HG03520 (cell line): Measurements from ENCODE around the gene ATP10D.

Experiments used
- ATAC-seq: cut with Tn5 transposase; IDR thresholded peaks from one replicate; pipeline ENCODE4 v1.9.1; 2021; ENCODE audit warnings: mild to moderate bottlenecking, moderate library complexity; ENCODE audit not compliant: unreplicated experiment

The ATP10D gene

DNA sequence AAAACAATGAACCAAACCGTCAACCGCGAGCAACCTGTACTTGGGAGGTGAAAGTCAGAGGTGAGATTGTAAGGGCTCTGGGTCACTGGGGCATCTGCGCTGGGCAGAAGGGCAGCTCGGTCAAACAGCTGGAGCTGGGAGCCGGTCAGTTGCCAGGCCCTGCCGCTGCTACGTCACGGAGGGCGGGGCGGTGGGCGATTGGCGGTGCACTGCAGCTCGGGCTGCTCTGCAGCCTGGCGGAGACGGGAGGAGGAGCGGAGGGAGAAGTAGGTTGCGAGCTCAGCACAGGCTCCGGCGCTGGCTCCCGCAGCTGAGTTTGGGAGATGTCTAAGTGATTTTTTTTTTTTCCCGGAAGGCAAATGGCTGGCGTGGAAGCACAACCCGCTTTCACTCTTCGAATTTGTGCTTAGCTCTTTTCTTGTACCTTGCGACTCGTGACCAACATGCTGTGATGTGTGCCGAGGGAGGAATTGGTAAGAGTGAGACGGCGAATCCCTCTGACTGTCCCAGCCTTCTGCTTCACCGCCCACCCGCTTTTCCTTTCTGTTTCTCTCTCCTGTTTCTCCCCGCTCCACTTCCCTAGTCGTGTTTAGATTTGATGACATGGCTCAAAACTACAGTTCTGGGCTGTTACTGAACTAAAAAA is at the start of gene ATP10D:
Gene ATP10D (plus strand): TSS at position 229 of the 646 bp plus-strand sequence. CDS start 27,266 bp downstream, outside the sequence.
- ATAC-seq, result peak; percentile 97

DNA sequence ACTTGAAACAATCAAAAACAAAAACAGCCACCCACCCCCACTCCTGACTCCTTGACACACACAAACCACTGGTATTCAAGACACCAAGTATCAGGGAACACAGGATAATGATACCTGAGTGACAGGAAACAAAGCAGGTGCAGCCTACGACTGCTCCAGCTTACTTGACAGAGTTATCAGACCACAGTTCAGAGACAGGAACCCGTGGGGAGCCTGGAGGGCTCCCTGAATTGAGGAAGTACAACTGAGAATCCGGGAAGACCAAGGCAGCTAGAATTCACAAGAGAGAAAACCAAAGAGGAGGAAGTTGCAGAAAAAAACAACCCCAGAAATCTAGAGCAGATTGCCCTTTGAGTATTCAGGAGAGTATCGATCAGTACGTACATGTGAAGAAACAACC is 42.1 kb upstream of the ATP10D start:
- peak; percentile 55 for ATAC-seq

DNA sequence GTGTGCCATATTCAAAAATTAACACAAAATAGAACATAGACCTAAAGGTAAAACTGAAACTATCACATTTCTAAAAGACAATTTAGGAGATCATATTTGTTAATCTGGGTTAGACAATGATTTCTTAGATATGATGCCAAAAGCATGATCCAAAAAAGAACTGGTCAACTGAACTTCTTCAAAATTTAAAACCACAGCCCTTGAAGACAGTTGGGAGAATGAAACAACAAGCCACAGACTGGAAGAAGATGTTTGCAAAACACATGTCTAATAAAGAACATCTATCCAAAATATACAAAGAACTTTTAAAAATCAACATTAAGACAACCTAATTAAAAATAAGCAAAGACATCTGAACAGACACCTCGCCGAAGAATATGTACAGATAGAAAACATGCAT is 41.0 kb upstream of the ATP10D start:
- no peak for ATAC-seq

DNA sequence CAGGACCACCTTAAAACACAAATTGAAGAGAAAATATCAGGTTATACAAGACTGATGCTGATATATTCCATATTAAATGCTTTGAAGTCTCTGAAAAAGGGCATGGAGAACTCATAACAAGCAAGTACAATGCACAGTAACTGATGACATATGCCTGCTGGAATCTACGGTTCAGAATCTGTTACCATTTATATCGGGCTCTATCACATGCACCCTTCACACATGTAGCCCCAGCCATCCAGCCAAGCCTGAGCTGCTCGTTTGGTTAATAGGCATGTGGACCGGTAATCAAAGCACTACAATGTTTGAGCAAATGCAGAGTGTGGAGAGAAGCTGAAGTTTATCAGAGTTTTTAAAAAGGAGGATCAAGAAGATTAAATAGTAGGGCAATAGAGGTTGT is 33.4 kb upstream of the ATP10D start:
- ATAC-seq, result no peak

DNA sequence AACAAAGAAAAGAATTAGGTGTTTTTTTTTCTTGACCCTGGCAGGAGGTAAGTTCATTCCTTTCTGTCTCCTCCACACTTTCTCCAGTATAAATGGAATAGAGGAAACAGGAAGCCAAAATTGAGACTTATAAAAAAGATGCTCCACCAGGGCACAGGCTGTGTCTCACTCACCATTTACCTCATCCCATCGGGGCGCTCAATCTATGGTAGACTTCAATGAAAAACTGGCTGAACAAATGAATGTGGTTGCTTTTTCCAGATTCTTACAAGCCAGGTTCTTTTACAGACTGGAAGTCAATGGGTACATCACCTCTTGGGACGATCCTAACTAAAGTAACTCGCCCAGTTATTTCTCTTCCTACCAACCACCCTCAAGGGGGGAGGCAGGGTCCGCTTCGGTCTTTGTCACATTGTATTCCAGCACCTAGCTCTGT is 22.3 kb upstream of the ATP10D start:
- ATAC-seq, result peak; percentile 16

DNA sequence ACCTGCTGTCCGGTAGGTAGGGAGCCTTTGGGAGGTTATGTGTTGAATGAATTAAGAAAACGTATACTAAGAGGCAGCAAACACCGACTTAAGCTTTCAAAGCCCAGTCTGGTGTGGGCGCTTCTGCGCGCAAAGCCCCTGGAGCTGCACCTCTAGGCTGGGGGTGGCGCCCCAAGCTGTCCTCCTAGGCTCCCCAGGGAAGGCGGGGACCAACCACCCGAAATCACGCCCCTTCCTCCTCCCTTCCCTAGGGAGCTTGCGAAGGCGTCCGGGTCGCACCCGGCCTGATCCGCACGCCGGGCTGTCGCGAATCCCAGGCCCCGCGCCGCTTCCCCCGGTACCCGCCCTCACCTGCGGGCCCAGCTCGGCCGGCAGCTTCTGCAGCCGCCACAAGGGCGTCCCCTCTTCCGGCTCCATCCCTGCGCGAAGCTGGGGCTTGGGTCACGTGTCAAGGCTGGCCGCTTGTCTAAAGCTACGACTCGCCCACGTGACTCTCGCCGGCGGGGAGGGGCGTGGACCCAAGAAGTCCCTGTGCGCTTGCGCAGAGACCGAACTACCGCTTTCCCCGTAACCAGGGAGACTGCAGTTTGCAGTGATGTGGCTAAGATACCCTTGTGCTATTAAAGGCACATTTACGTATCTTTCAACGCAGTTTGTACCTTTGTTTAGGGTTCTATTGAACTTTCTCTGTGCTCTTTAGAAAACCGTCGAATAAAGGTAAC is 21.7 kb upstream of the ATP10D start, which contains the start of gene COMMD8:
Gene COMMD8 (minus strand): TSS at position 468 of the 722 bp plus-strand sequence. CDS start 51 bp downstream, at position 417.
- peak; percentile 93 for ATAC-seq

DNA sequence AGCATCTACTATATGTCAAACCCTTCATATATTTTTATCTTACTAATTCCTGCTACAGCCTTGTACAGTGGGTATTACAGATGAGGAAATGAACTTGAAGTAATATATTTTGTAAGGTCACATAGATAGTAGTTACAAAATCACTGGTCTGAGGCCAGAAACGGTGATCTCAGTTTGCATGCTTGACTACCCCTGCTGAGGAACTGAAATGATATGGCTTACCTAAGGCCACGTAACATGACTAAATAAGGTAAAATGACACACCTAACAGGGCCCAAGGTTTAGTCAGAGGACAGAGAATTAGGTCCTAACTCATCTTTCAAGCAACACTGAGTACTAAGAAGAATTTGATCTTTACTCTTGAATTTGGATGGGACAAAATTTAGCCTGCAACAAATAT is 20.1 kb upstream of the ATP10D start:
- ATAC-seq, result peak; percentile 23

DNA sequence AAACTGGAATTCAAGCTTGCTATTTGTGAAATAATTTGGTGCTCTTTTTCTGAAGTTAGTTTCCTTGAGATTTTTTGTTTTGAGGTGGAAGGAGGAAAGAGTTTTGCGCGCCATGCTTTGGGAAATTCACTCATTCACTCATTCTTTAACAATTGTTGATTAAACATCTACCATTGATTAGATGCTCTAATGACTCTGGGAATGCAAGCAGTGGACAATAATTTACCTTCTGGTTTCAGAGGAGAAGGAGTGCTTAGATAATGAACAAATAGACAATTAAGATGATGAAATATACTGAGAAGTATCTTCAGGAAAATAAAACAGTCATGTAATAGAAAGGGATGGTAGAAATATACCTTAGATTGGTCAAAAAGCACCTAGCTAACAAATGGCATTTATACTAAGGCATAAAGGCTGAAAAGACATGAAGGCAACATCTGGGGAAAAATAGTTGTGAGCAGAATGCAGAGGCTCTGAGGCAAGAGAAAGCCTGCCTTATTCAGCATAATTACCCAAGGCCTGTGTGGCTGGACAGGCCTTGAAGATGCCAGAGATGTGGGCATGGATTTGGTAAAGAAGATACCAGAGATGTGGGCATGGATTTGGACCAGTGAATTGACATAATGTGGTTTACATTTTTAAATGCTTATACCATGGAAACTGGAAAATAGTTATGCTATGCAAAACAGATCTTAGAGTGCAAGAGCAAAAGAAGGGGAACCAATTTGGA is 18.9 kb upstream of the ATP10D start:
- no peak for ATAC-seq

DNA sequence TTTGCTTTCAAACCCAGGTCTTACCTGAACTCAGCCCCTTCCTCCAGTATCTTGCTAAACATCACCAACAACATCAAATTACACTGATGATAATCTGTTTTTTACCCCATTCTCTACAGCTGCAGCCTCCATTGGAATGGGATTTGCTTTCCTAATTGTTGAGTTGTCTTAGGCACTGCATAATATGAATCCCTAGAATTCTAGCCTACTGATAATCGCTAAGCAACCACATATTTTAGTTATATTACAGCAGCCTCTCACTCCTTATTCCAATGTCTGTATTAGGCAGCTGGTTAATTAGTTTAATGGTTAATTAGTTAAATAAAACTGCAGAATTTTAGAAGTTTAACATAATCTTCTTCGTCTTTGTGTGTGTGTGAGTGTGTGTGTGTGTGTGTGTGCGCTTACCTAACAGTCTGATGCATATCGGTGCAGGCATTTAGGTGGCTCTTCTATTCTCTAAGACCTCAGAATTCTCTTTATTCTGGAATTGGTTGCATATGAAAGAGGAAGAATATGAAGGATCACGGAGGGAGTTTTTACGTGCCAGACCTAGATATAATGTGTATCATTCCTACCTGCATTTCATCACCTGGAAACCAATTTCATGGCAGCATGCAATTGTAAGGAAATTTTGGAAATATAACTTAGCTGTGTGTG is 16.2 kb upstream of the ATP10D start:
- ATAC-seq, result no peak

DNA sequence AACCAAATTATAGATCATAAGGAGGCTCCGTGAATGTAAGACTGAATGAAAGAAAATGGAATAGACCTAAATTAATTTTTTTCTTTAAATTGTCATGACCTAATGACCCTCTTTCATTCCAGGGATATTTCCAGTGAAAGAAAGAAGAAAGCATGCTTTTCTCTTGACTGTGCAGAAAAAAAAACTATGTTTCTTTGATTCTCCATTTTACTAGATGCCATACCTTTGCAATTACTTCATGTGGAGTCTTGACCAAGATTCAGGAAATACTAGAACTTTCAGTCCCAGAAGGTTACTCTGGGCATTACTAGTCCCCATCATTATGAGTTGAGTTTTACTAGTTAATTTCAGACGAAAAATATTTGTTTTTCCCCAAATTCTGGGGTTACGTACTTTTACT is 15.1 kb upstream of the ATP10D start:
- no peak for ATAC-seq

DNA sequence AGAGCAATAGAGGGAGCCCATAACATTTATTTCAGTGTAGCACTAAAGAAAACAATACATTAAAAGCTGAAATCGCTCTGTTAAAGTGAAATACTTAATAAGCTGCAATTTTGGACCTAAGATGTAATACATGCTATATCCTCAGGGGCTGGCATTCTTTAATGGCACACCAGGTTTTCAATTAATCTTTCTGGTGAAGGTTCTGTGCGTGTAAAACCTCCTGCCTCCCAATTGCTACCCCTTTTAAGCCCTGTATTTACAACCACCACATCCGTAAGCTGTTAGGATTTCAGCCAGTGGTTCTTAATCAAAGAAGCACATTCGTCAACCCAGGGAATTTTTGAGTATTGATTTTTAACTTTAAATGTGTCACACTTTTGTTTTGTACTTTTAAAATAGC is 14.0 kb upstream of the ATP10D start:
- ATAC-seq, result no peak

DNA sequence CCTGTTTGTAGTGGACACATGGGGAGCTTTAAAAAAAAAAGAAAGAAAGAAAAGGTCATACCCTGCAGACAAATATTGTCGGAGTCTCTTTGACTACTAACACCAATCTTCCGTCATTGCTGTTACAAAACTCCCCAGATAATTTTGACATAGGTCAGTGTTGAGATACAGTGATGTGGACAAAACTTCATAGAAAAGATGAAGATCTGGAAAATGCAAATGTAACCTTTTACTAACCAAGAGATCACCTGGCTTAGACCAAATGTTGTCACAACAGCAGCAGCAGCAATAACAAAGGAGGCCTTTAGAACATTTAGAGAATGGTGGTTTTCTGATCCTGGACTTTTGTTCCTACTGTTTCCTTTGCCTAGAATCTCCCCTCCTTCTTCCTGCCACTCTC is 13.5 kb upstream of the ATP10D start:
- ATAC-seq, result no peak

DNA sequence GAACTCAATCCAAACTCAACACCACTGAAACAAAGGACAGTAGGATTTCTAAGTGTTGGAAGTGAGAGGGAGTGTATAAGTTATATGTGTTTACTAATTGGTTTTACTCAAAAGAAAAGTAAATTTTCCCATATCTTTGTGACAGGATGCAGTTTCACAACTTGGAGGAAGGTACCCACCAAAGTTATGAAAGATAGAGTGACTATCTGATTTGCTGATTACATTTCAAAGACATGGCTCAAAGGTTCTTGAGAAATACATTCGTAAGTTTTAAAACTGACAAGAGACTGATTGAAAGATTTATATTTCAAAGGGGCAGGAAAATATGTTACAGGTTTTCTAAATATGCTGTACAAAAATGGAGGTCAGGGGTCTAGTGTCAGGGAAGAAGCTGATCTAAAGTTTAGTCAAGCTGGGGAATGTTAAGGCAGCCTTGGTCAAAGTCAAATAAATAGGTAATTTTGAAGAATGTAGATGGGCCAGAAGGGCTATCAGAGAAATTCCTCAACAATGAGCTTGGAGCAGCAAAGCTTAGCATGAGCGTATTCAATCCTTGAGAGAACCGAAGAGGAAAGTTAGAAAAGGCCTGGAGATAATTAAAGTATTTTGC is 11.8 kb upstream of the ATP10D start:
- ATAC-seq, result no peak

DNA sequence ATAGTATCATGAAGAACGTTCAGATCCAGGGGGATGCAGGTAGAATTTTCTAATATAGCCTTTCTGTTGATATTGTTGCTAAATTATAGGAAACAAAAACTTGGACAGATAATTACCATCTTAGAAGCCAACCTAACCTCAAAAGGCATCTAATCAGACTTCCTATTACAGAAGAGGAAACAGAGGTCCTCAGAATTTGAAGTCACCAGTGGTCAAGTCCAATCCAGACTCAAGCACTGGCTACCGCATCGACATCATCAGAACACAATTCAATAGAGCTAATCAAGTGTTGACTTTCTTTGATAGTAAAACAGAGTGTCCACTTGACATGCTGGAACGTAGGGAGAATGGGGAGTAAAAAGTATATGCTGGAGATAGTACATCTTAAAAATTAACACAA is 10.3 kb upstream of the ATP10D start:
- ATAC-seq, result no peak

DNA sequence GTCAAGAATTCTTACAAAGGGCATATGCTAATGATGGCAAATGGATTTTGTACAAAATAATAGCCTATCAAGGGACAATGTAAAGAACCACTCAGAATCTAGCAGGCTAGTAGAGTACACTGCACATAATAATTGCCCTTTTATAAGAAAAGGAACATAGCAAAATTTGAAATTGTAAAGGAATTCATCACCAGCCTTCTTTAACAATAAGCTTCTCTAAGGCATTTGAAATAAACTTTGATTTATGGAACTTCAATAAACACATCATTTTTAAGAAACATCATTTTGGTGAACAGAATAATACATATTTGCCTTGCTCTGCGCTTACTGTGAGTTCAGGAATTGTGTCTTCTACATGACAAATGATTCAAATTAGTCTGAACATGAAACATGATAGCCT is 9.7 kb upstream of the ATP10D start:
- ATAC-seq, result no peak

DNA sequence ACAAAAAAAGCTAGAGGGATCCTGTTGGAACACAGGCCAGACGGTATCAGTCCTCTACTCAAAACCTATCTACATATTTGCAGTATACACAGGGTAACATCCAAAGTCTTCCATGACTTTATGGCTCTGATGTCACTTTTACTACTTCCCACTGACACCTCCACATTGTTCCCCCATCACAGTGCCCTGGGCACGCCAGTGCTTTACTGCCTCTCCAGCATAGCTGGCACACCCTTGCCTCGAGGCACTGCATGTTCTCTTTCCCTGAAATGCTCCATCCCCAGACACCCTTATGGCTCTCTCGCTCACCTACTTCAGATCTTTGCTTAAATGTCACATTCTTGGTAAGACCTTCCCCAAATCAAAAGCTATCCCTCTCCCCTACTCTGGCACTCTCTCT is 6.3 kb upstream of the ATP10D start:
- ATAC-seq, result no peak

DNA sequence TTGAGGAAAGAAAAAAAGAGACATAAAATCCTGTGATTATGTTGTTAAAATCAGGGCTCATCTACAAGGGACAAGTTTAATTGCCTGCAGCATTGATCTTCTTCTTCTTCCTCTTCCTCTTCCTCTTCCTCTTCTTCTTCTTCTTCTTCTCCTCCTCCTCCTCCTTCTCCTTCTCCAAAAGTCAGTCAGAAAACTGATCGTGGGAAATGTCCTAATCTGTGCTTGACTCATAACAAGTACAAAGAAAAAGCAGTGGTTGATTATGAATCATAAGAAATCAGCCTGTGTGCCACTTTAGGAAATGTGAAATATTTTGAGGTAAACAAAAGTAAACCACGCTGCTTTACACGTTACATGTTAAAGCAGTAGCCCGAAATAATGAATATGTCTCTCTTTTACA is 2.7 kb upstream of the ATP10D start:
- ATAC-seq, result no peak

DNA sequence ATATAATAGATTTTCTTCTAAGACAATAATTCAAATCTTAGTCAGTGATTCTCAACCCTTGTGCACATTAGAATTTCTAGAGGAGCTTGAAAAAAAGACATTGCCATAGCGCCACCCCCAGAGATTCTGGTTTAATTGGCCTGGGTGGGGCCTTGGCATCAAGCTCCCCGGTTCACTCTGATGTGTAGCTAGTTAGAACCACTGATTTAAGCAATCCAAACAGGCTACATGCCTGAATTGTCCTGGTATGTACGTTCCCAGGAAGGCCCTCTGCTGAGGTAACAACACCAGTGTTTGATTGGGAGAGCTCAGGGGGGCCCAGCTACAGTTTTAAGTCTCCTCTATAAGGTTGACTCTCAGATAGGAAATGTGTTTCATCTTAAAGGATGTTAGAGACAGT is 1.3 kb upstream of the ATP10D start:
- no peak for ATAC-seq

DNA sequence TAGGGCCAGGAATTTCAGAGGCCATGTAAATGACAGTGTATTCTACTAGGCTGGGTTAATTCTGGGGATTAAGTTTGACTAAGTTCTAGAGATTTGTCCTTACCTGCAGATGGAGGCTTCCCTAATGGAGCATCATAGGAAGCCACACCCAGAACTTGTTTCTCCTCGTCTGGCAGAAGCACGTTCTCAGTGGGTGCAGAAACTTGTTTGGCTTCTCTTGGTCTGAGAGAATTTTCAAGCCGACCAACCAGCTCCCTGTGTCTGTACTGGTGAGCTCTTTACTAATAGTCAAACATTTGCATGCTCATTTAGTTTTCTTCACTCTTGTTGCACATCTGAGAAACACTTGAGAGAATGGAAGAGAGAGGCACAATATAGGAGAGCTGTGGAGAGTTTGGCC is 907 bp upstream of the ATP10D start:
- ATAC-seq, result no peak

DNA sequence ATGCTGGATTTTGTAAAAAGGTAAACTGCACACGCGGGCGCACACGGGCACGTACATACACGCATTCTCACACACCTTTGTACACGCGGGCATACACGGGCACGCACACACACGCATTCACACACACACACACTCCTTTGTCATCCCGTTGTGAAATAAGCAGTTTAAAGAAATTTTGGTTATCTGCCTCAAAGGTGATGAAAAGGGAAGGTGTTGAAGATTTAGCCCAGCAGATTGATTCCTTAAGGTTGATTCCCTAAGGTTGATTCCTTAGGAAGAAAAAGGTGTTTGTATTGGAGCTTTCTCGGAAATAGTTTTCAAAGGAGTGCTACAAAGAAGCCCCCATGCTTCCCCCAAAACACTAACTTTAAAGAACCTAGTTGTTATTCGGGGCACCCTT is 693 bp downstream of the ATP10D start:
- no peak for ATAC-seq

DNA sequence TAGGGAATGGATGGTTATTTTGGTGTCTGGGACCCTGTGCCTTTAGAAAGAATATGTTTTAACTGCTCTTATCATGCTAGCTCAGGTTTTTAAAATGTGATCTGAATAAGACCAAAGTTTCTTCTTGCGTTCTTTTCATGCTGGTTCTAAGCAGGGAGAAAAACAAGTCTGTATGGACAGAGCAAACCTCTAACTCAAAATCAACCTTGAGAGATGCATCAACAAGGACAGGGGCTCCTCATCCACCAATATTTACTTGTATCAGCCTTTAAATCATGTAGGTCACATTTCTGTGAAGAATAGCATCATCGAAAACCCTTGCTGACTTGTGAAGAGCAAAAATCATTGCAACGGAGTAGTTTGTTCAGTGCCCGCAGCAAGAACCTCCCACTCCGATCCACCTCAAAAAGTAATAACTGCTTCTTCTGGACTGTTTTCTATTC is 1.2 kb downstream of the ATP10D start:
- no peak for ATAC-seq
